ENCODE results near the gene SULT2B1. TPM values are rescaled to one million over a fixed set of nuclear protein-coding genes. Genes with fewer than 3 reads are reported as not detected.

Gene SULT2B1
- total RNA-seq, 1 experiment from 2014 or later: 6.2 TPM

GRCh38 chr19:48644355-48644754 lies 92.4 kb downstream of the SULT2B1 start:
- TF ChIP-seq EZH2 (IDR thresholded peaks at IDR 0.05; ENCODE audit: low read depth): no peak
- TF ChIP-seq, protein P1, sequence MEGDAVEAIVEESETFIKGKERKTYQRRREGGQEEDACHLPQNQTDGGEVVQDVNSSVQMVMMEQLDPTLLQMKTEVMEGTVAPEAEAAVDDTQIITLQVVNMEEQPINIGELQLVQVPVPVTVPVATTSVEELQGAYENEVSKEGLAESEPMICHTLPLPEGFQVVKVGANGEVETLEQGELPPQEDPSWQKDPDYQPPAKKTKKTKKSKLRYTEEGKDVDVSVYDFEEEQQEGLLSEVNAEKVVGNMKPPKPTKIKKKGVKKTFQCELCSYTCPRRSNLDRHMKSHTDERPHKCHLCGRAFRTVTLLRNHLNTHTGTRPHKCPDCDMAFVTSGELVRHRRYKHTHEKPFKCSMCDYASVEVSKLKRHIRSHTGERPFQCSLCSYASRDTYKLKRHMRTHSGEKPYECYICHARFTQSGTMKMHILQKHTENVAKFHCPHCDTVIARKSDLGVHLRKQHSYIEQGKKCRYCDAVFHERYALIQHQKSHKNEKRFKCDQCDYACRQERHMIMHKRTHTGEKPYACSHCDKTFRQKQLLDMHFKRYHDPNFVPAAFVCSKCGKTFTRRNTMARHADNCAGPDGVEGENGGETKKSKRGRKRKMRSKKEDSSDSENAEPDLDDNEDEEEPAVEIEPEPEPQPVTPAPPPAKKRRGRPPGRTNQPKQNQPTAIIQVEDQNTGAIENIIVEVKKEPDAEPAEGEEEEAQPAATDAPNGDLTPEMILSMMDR (conservative IDR thresholded peaks at IDR 0.05): no peak
- Histone ChIP-seq H3K79me2 (ENCODE audit: low read depth) (no peaks in the 10 kb centered on the region), H3K4me3 (no peak overlapping the region), H3K27me3 (ENCODE audit: insufficient read depth, low read depth) (no peaks in the 10 kb centered on the region), H3K4me2 (peak overlapping the region; percentile 97; the same call in 1 of the 2 replicates), H3K27ac (no peak overlapping the region), H2AFZ (no peak overlapping the region), H3K36me3 (ENCODE audit: low read depth) (no peaks in the 10 kb centered on the region), H3K4me1 (replicated peaks; ENCODE audit: insufficient read depth) (peaks cover 19% of the 10 kb centered on the region), H4K20me1 (ENCODE audit: insufficient read depth) (no peaks in the 10 kb centered on the region), H3K9me2 (ENCODE audit: insufficient read depth) (no peaks in the 10 kb centered on the region), H3F3A (ENCODE audit: insufficient read depth, low read depth) (peaks cover 24% of the 10 kb centered on the region), H3K9me3 (ENCODE audit: insufficient read depth, low read depth) (no peaks in the 10 kb centered on the region)
- CTCF ChIA-PET: interaction anchor here (0.6 kb wide), 1 partner anchor 10 kb away, joined by 4 read pairs; no protein-coding TSS in a partner anchor
- POLR2A ChIA-PET (ENCODE audit: unreplicated experiment): no interaction called here
- intact Hi-C loops (cut with micrococcal nuclease; ENCODE audit: unreplicated experiment): loop anchor here (10.0 kb wide), 1 partner anchor 350 kb away; the partner anchor contains the start of genes GYS1 and RUVBL2
- BruUV-seq (replicated peaks): no TSS peak
- DNase-seq: no peak

- H3K9me2 ChIP-seq (ENCODE audit: insufficient read depth): no peaks in the 10 kb centered on the region
- no peak overlapping the region for H3K27ac ChIP-seq
- H3K9me3 ChIP-seq (ENCODE audit: insufficient read depth, low read depth): no peaks in the 10 kb centered on the region
- no peaks in the 10 kb centered on the region for H4K20me1 ChIP-seq (ENCODE audit: insufficient read depth)
- intact Hi-C loops (cut with micrococcal nuclease; ENCODE audit: unreplicated experiment): loop anchor here (5.0 to 10.0 kb wide), 3 partner anchors 107 to 350 kb away; partner anchors contain the start of genes FTL, FUT1, GYS1 and RUVBL2
- peak; percentile 52 to 69 for DNase-seq
- H2AFZ ChIP-seq: no peak overlapping the region
- H3K4me3 ChIP-seq: peak overlapping the region; percentile 69
- H3F3A ChIP-seq (ENCODE audit: insufficient read depth, low read depth): peaks cover 30% of the 10 kb centered on the region
- TF ChIP-seq EZH2 (IDR thresholded peaks at IDR 0.05; ENCODE audit: low read depth): no peak
- H3K4me1 ChIP-seq (replicated peaks; ENCODE audit: insufficient read depth): peaks cover 23% of the 10 kb centered on the region
- H3K79me2 ChIP-seq (ENCODE audit: low read depth): no peaks in the 10 kb centered on the region
- no TSS peak for BruUV-seq (replicated peaks)
- H3K4me2 ChIP-seq: peak overlapping the region; percentile 97
- H3K36me3 ChIP-seq (ENCODE audit: low read depth): no peaks in the 10 kb centered on the region
- CTCF ChIA-PET: interaction anchor here (0.6 to 1.0 kb wide), 3 partner anchors 67 to 326 kb away, joined by 4 read pairs; no protein-coding TSS in a partner anchor
- H3K27me3 ChIP-seq (ENCODE audit: insufficient read depth, low read depth): no peaks in the 10 kb centered on the region
- POLR2A ChIA-PET (ENCODE audit: unreplicated experiment): interaction anchor here (0.5 to 1.0 kb wide), 4 partner anchors 80 to 483 kb away, joined by 5 to 8 read pairs (median 6); partner anchors contain the start of gene GYS1
These were observed 93.1 kb downstream of the SULT2B1 start for GRCh38 chr19:48644839-48645619.

DNA sequence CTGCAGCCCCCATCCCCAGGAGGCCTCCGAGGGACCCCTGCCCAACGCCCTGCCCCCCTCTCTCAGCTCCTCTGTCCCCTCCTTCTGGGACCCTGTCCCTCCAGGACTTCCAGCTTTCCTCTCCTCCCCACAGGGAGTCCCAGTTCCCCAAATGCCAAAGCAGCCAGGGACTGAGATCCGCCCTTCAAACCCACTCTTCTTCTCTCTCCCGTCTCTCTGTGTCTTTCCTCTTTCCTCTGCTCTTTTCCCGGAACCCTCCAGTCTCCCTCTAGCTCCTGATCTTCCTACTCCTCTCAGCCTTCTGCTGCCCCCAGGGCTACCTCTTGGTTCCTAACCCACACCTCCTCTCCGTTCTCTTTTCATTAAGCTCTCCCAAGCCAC lies 93.6 kb downstream of the SULT2B1 start:
- DNase-seq: no peak
- peaks cover 23% of the 10 kb centered on the region for H3K4me1 ChIP-seq (replicated peaks; ENCODE audit: insufficient read depth)
- H3K79me2 ChIP-seq (ENCODE audit: low read depth): no peaks in the 10 kb centered on the region
- no peak overlapping the region for H3K27ac ChIP-seq
- no peaks in the 10 kb centered on the region for H4K20me1 ChIP-seq (ENCODE audit: insufficient read depth)
- no peaks in the 10 kb centered on the region for H3K9me3 ChIP-seq (ENCODE audit: insufficient read depth, low read depth)
- peaks cover 30% of the 10 kb centered on the region for H3F3A ChIP-seq (ENCODE audit: insufficient read depth, low read depth)
- BruUV-seq (replicated peaks): TSS peak; percentile 57
- H3K27me3 ChIP-seq (ENCODE audit: insufficient read depth, low read depth): no peaks in the 10 kb centered on the region
- no peaks in the 10 kb centered on the region for H3K36me3 ChIP-seq (ENCODE audit: low read depth)
- H3K4me2 ChIP-seq: peak overlapping the region; percentile 97
- H2AFZ ChIP-seq: peak overlapping the region; percentile 90
- TF ChIP-seq, protein P1 (conservative IDR thresholded peaks at IDR 0.05): no peak
- no peak for TF ChIP-seq EZH2 (IDR thresholded peaks at IDR 0.05; ENCODE audit: low read depth)
- H3K9me2 ChIP-seq (ENCODE audit: insufficient read depth): no peaks in the 10 kb centered on the region
- POLR2A ChIA-PET (ENCODE audit: unreplicated experiment): interaction anchor here (0.5 to 1.0 kb wide), 6 partner anchors 80 to 808 kb away, joined by 3 to 7 read pairs (median 5); partner anchors contain the start of gene GYS1
- intact Hi-C loops (cut with micrococcal nuclease; ENCODE audit: unreplicated experiment): loop anchor here (5.0 to 10.0 kb wide), 3 partner anchors 107 to 349 kb away; partner anchors contain the start of genes FTL, FUT1, GYS1 and RUVBL2
- CTCF ChIA-PET: interaction anchor here (0.6 to 1.0 kb wide), 2 partner anchors 66 to 196 kb away, joined by 4 read pairs; no protein-coding TSS in a partner anchor
- peak overlapping the region; percentile 69 for H3K4me3 ChIP-seq
